ENCODE measurements around the gene CLOCK.
A peak's percentile ranks its signal among the peaks of the same experiment; 100 is the strongest.

Gene CLOCK

GRCh38 chr4:55397126-55397436, 149.6 kb downstream of the CLOCK start:
- ChIA-PET CTCF (no interaction called here), POLR2A (interaction anchor here (0.7 kb wide), 1 partner anchor 511 kb away, joined by 3 read pairs; no protein-coding TSS in a partner anchor)
- H3K4me1 ChIP-seq (ENCODE audit: control insufficient read depth, insufficient read depth, low read length) = no peaks in the 10 kb centered on the region
- H3K36me3 ChIP-seq (ENCODE audit: control insufficient read depth in 2 of 2, insufficient read depth in 1 of 2, low read length in 2 of 2) = peaks cover 0 to 23% of the 10 kb centered on the region in 2 experiments; a peak in 1 of 3 replicates
- H3K4me3 ChIP-seq (ENCODE audit: low read depth, low read length) = peak overlapping the region; percentile 89
- no peaks in the 10 kb centered on the region for H3K9me3 ChIP-seq (ENCODE audit: control insufficient read depth, insufficient read depth, low read depth, low read length)
- TF ChIP-seq ZNF426 (tag by site-specific recombination; IDR thresholded peaks at IDR 0.05) (no peak), ZNF600 (tag by site-specific recombination; IDR thresholded peaks at IDR 0.05) (peak; percentile 24; the same call in 1 of the 2 replicates)
- peak overlapping the region; percentile 35; the same call in 1 of the 2 replicates for H3K27ac ChIP-seq (ENCODE audit: extremely low read depth, low read depth, low read length)

- Histone ChIP-seq H3K27ac (ENCODE audit: extremely low read depth, low read depth, low read length) (peak overlapping the region; percentile 87), H3K9me3 (ENCODE audit: control insufficient read depth, insufficient read depth, low read depth, low read length) (no peaks in the 10 kb centered on the region), H3K4me1 (ENCODE audit: control insufficient read depth, insufficient read depth, low read length) (no peaks in the 10 kb centered on the region), H3K4me3 (ENCODE audit: low read depth, low read length) (peak overlapping the region; percentile 89), H3K36me3 (ENCODE audit: control insufficient read depth in 2 of 2, insufficient read depth in 1 of 2, low read length in 2 of 2) (peaks cover 0 to 22% of the 10 kb centered on the region in 2 experiments; a peak in 1 of 3 replicates)
- CTCF ChIA-PET = no interaction called here
- TF ChIP-seq ZSCAN30 (tag by site-specific recombination; IDR thresholded peaks at IDR 0.05) (peak; percentile 30; the same call in 1 of the 2 replicates), ZNF768 (tag by site-specific recombination; IDR thresholded peaks at IDR 0.05) (no peak), ZNF561 (tag by site-specific recombination; IDR thresholded peaks at IDR 0.05; ENCODE audit: borderline replicate concordance) (0 out of 2 replicates have a peak, but pooled peaks have one; percentile 7), IKZF3 (tag by site-specific recombination; IDR thresholded peaks at IDR 0.05) (peak; percentile 41; the same call in 1 of the 2 replicates), PRDM10 (tag by site-specific recombination; IDR thresholded peaks at IDR 0.05) (peak; percentile 81), BCL11B (tag by site-specific recombination; IDR thresholded peaks at IDR 0.05; ENCODE audit: low read depth) (no peak), PBX3 (CRISPR knock-in tag; IDR thresholded peaks at IDR 0.05) (0 out of 2 replicates have a peak, but pooled peaks have one; percentile 6), KLF10 (tag by site-specific recombination; IDR thresholded peaks at IDR 0.05) (peak; percentile 5; the same call in 1 of the 2 replicates)
- POLR2A ChIA-PET = interaction anchor here (0.7 to 2.1 kb wide), 4 partner anchors 10 to 512 kb away, joined by 3 to 14 read pairs (median 6); partner anchors contain the start of gene CLOCK
These were observed 150.2 kb downstream of the CLOCK start for GRCh38 chr4:55396308-55397125.

GRCh38 chr4:55395529-55396307, 151.0 kb downstream of the CLOCK start, which contains the start of gene TMEM165:
TSS of gene TMEM165 (plus strand) at chr4:55395957. CDS start at chr4:55396190, 233 bp downstream.
- Histone ChIP-seq H3K4me1 (ENCODE audit: control insufficient read depth, insufficient read depth, low read length) (no peaks in the 10 kb centered on the region), H3K9me3 (ENCODE audit: control insufficient read depth, insufficient read depth, low read depth, low read length) (no peaks in the 10 kb centered on the region), H3K27ac (ENCODE audit: extremely low read depth, low read depth, low read length) (peak within 1 kb of the TSS; percentile 87), H3K36me3 (ENCODE audit: control insufficient read depth in 2 of 2, insufficient read depth in 1 of 2, low read length in 2 of 2) (peaks cover 0 to 14% of the 10 kb centered on the region in 2 experiments; a peak in 1 of 3 replicates), H3K4me3 (ENCODE audit: low read depth, low read length) (peak within 1 kb of the TSS; percentile 89)
- CTCF ChIA-PET = interaction anchor here (0.7 to 0.9 kb wide), 3 partner anchors 49 to 1149 kb away, joined by 3 to 4 read pairs (median 3); no protein-coding TSS in a partner anchor
- POLR2A ChIA-PET = interaction anchor here (1.0 to 2.1 kb wide), 4 partner anchors 9 to 151 kb away, joined by 3 to 14 read pairs (median 8); partner anchors contain the start of genes CLOCK and SRD5A3
- no peak for TF ChIP-seq ZBTB7A (tag by site-specific recombination; IDR thresholded peaks at IDR 0.05; ENCODE audit: low read depth)
- TF ChIP-seq ZNF513 (tag by site-specific recombination; IDR thresholded peaks at IDR 0.05) = 0 out of 2 replicates have a peak, but pooled peaks have one; percentile 18
- TF ChIP-seq ZNF521 (tag by site-specific recombination; IDR thresholded peaks at IDR 0.05) = no peak
- TF ChIP-seq ZNF76 (tag by site-specific recombination; IDR thresholded peaks at IDR 0.05; ENCODE audit: borderline replicate concordance, low read depth) = peak; percentile 63; the same call in 1 of the 2 replicates
- TF ChIP-seq ZXDB (tag by site-specific recombination; IDR thresholded peaks at IDR 0.05) = 0 out of 2 replicates have a peak, but pooled peaks have one; percentile 61
- no peak for TF ChIP-seq ZNF473 (tag by site-specific recombination; IDR thresholded peaks at IDR 0.05)
- TF ChIP-seq ZNF830 (tag by site-specific recombination; IDR thresholded peaks at IDR 0.05; ENCODE audit: low read depth) = no peak
- TF ChIP-seq ZNF837 (tag by site-specific recombination; IDR thresholded peaks at IDR 0.05) = no peak
- no peak for TF ChIP-seq ZNF138 (tag by site-specific recombination; IDR thresholded peaks at IDR 0.05; ENCODE audit: borderline replicate concordance)
- TF ChIP-seq KLF10 (tag by site-specific recombination; IDR thresholded peaks at IDR 0.05) = peak; percentile 49; the same call in 1 of the 2 replicates
- TF ChIP-seq ZNF2 (tag by site-specific recombination; IDR thresholded peaks at IDR 0.05) = no peak
- peak; percentile 52; the same call in 1 of the 2 replicates for TF ChIP-seq SP3 (tag by site-specific recombination; IDR thresholded peaks at IDR 0.05)

All from HEK293 (cell line).